ENCODE measurements around the gene NRG3.

GRCh38 chr10:81886939-81887338, 11.9 kb downstream of the NRG3 start:
- TF ChIP-seq, protein P1, sequence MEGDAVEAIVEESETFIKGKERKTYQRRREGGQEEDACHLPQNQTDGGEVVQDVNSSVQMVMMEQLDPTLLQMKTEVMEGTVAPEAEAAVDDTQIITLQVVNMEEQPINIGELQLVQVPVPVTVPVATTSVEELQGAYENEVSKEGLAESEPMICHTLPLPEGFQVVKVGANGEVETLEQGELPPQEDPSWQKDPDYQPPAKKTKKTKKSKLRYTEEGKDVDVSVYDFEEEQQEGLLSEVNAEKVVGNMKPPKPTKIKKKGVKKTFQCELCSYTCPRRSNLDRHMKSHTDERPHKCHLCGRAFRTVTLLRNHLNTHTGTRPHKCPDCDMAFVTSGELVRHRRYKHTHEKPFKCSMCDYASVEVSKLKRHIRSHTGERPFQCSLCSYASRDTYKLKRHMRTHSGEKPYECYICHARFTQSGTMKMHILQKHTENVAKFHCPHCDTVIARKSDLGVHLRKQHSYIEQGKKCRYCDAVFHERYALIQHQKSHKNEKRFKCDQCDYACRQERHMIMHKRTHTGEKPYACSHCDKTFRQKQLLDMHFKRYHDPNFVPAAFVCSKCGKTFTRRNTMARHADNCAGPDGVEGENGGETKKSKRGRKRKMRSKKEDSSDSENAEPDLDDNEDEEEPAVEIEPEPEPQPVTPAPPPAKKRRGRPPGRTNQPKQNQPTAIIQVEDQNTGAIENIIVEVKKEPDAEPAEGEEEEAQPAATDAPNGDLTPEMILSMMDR (IDR thresholded peaks at IDR 0.05) = no peak
- TF ChIP-seq POLR2AphosphoS5 (IDR thresholded peaks at IDR 0.05) (no peak), POLR2A (IDR thresholded peaks at IDR 0.05) (no peak)

All from prostate gland (tissue), 2 donors.